NCI-H2081 (cell line): Measurements from ENCODE around the gene SEC14L2.

Experiments
- DNase-seq, 2 experiments: peaks; one replicate each; lab custom pipeline; 2025; lab: John Stamatoyannopoulos, UW

SEC14L2 gene

GRCh38 chr22:30404307-30404706 lies 7.5 kb downstream of the SEC14L2 start:
- no peak for DNase-seq

GRCh38 chr22:30405731-30406130 lies 8.9 kb downstream of the SEC14L2 start:
- no peak for DNase-seq

GRCh38 chr22:30406400-30406799 lies 9.6 kb downstream of the SEC14L2 start:
- DNase-seq: no peak

GRCh38 chr22:30408388-30409102 lies 11.7 kb downstream of the SEC14L2 start:
- no peak for DNase-seq

- DNase-seq: no peak
These were observed 15.0 kb downstream of the SEC14L2 start for GRCh38 chr22:30411780-30412179.

- DNase-seq: no peak
These were observed 16.2 kb downstream of the SEC14L2 start for GRCh38 chr22:30413001-30413400.

GRCh38 chr22:30413745-30414524 lies 17.1 kb downstream of the SEC14L2 start:
- DNase-seq: no peak

GRCh38 chr22:30414525-30415047 lies 17.8 kb downstream of the SEC14L2 start:
- no peak for DNase-seq

GRCh38 chr22:30416403-30416802 lies 19.6 kb downstream of the SEC14L2 start:
- DNase-seq: no peak

- no peak for DNase-seq
These were observed 20.0 kb downstream of the SEC14L2 start for GRCh38 chr22:30416837-30417236.

GRCh38 chr22:30420347-30421125 lies 23.7 kb downstream of the SEC14L2 start:
- DNase-seq: no peak

- DNase-seq: no peak
These were observed 25.1 kb downstream of the SEC14L2 start for GRCh38 chr22:30421695-30422480.

GRCh38 chr22:30422481-30423300 lies 25.9 kb downstream of the SEC14L2 start:
- peak; percentile 40 to 70 for DNase-seq

- DNase-seq: peak; percentile 38 to 47
These were observed 26.6 kb downstream of the SEC14L2 start for GRCh38 chr22:30423301-30423958.

- DNase-seq: peak; percentile 96 to 99
These were observed 27.2 kb downstream of the SEC14L2 start for GRCh38 chr22:30423959-30424533.

- DNase-seq: peak in 1 of 2 experiments; percentile 36
These were observed 27.9 kb downstream of the SEC14L2 start for GRCh38 chr22:30424534-30425326.

- no peak for DNase-seq
These were observed 28.5 kb downstream of the SEC14L2 start for GRCh38 chr22:30425327-30425615.

GRCh38 chr22:30425616-30426387 lies 29.0 kb downstream of the SEC14L2 start, which contains the start of gene MTFP1:
TSS of gene MTFP1 (plus strand) at chr22:30425768. CDS start at chr22:30425880, 112 bp downstream.
- peak; percentile 41 to 56 for DNase-seq
